ENCODE results near the gene MAPK14. TPM values are rescaled to one million over a fixed set of nuclear protein-coding genes. Genes with fewer than 3 reads are reported as not detected.

MAPK14 gene
- total and polyA plus RNA-seq, 9 of the 15 experiments (the other 6 are each of a cell fraction or from before 2014, with no cell fraction given) = 8.8 to 62.7 (median 35.5) TPM

- TF ChIP-seq, protein P1, sequence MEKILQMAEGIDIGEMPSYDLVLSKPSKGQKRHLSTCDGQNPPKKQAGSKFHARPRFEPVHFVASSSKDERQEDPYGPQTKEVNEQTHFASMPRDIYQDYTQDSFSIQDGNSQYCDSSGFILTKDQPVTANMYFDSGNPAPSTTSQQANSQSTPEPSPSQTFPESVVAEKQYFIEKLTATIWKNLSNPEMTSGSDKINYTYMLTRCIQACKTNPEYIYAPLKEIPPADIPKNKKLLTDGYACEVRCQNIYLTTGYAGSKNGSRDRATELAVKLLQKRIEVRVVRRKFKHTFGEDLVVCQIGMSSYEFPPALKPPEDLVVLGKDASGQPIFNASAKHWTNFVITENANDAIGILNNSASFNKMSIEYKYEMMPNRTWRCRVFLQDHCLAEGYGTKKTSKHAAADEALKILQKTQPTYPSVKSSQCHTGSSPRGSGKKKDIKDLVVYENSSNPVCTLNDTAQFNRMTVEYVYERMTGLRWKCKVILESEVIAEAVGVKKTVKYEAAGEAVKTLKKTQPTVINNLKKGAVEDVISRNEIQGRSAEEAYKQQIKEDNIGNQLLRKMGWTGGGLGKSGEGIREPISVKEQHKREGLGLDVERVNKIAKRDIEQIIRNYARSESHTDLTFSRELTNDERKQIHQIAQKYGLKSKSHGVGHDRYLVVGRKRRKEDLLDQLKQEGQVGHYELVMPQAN (IDR thresholded peaks at IDR 0.05; ENCODE audit: borderline replicate concordance) = no peak
- TF ChIP-seq, protein P2, sequence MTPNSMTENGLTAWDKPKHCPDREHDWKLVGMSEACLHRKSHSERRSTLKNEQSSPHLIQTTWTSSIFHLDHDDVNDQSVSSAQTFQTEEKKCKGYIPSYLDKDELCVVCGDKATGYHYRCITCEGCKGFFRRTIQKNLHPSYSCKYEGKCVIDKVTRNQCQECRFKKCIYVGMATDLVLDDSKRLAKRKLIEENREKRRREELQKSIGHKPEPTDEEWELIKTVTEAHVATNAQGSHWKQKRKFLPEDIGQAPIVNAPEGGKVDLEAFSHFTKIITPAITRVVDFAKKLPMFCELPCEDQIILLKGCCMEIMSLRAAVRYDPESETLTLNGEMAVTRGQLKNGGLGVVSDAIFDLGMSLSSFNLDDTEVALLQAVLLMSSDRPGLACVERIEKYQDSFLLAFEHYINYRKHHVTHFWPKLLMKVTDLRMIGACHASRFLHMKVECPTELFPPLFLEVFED (CRISPR knock-in tag; conservative IDR thresholded peaks at IDR 0.05) = no peak
- TF ChIP-seq NR2C2 (CRISPR knock-in tag; IDR thresholded peaks at IDR 0.05) = no peak
- TF ChIP-seq NR2C2 (tag; IDR thresholded peaks at IDR 0.05) = peak; percentile 82
- TF ChIP-seq, protein P3, sequence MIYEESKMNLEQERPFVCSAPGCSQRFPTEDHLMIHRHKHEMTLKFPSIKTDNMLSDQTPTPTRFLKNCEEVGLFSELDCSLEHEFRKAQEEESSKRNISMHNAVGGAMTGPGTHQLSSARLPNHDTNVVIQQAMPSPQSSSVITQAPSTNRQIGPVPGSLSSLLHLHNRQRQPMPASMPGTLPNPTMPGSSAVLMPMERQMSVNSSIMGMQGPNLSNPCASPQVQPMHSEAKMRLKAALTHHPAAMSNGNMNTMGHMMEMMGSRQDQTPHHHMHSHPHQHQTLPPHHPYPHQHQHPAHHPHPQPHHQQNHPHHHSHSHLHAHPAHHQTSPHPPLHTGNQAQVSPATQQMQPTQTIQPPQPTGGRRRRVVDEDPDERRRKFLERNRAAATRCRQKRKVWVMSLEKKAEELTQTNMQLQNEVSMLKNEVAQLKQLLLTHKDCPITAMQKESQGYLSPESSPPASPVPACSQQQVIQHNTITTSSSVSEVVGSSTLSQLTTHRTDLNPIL (CRISPR knock-in tag; IDR thresholded peaks at IDR 0.05) = no peak
- TF ChIP-seq MECOM (CRISPR knock-in tag; IDR thresholded peaks at IDR 0.05) = no peak
- TF ChIP-seq STAT5A (IDR thresholded peaks at IDR 0.05; ENCODE audit: borderline replicate concordance, low read length) = no peak
- TF ChIP-seq POLR3A (IDR thresholded peaks at IDR 0.05; ENCODE audit: borderline replicate concordance, extremely low read depth, insufficient read depth, insufficient read length) = no peak
- TF ChIP-seq FOXK1 (CRISPR knock-in tag; IDR thresholded peaks at IDR 0.05; ENCODE audit: borderline replicate concordance) = no peak
- TF ChIP-seq ZNF146 (CRISPR knock-in tag; IDR thresholded peaks at IDR 0.05; ENCODE audit: unreplicated experiment) = no peak
- peak; percentile 71 for TF ChIP-seq NFIC (IDR thresholded peaks at IDR 0.05)
- TF ChIP-seq FUS (optimal IDR thresholded peaks at IDR 0.05; ENCODE audit: low read depth, low read length) = no peak
- TF ChIP-seq FOSL1 (tag; conservative IDR thresholded peaks at IDR 0.05) = peak; percentile 87
- TF ChIP-seq ZNF143 (CRISPR knock-in tag; IDR thresholded peaks at IDR 0.05) = no peak
- TF ChIP-seq, protein P4, sequence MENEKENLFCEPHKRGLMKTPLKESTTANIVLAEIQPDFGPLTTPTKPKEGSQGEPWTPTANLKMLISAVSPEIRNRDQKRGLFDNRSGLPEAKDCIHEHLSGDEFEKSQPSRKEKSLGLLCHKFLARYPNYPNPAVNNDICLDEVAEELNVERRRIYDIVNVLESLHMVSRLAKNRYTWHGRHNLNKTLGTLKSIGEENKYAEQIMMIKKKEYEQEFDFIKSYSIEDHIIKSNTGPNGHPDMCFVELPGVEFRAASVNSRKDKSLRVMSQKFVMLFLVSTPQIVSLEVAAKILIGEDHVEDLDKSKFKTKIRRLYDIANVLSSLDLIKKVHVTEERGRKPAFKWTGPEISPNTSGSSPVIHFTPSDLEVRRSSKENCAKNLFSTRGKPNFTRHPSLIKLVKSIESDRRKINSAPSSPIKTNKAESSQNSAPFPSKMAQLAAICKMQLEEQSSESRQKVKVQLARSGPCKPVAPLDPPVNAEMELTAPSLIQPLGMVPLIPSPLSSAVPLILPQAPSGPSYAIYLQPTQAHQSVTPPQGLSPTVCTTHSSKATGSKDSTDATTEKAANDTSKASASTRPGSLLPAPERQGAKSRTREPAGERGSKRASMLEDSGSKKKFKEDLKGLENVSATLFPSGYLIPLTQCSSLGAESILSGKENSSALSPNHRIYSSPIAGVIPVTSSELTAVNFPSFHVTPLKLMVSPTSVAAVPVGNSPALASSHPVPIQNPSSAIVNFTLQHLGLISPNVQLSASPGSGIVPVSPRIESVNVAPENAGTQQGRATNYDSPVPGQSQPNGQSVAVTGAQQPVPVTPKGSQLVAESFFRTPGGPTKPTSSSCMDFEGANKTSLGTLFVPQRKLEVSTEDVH (IDR thresholded peaks at IDR 0.05; ENCODE audit: low read depth, partially characterized antibody) = no peak
- no peak for TF ChIP-seq ZNF184 (CRISPR knock-in tag; IDR thresholded peaks at IDR 0.05)
- peak; percentile 74 for TF ChIP-seq HES1 (IDR thresholded peaks at IDR 0.05; ENCODE audit: low read depth)
- no peak for TF ChIP-seq TARDBP (IDR thresholded peaks at IDR 0.05)
These were observed 104.1 kb downstream of the MAPK14 start (continued) for GRCh38 chr6:36131511-36132245.
